BJ (cell line): ENCODE results near the gene ZNF562. TPM values are rescaled to one million over a fixed set of nuclear protein-coding genes. Genes with fewer than 3 reads are reported as not detected.

ENCODE experiments used
- CTCF ChIA-PET: fragments of 350-600 bp; formaldehyde crosslinking; extraction: SDS; loops from one replicate; lab custom pipeline; 2021; ENCODE audit warnings: antibody characterized with exemption, inconsistent platforms; lab: Yijun Ruan, JAX
- POLR2A ChIA-PET: fragments of 300-600 bp; sonication (Branson Sonifier 250); formaldehyde crosslinking; extraction: SDS; loops from one replicate; lab custom pipeline; 2021; ENCODE audit warnings: antibody characterized with exemption; lab: Charles Lee
- DNase-seq: peaks from one replicate; pipeline ENCODE4 v3.0.0-alpha.2; 2011; ENCODE audit warnings: low read depth
- H3K27me3 ChIP-seq: 2 replicates; pipeline ENCODE4 v1.6.0; 2011; ENCODE audit warnings: low read length; ENCODE audit not compliant: control insufficient read depth, insufficient read depth
- H3K36me3 ChIP-seq: 2 replicates; pipeline ENCODE4 v1.5.1; 2011; ENCODE audit warnings: low read length; ENCODE audit not compliant: control insufficient read depth, insufficient read depth
- H3K4me3 ChIP-seq: 2 replicates; pipeline ENCODE4 v1.5.1; 2011; ENCODE audit warnings: low read depth, mild to moderate bottlenecking, control low read depth, low read length
- CTCF ChIP-seq: IDR thresholded peaks from 2 replicates; pipeline ENCODE4 v1.5.1; 2011; ENCODE audit warnings: low read depth, mild to moderate bottlenecking, control low read depth, inconsistent platforms, low read length, moderate library complexity; ENCODE audit not compliant: insufficient read depth
- polyA minus RNA-seq: library from RNA; depleted of rRNA, polyadenylated mRNA; stranded (reverse); fragments of >200 nt; gene quantifications from 2 replicates; pipeline ENCODE4 v1.2.3, GENCODE V29; 2011; rRNA and poly(A)+ RNA removed
- polyA plus RNA-seq: library from polyadenylated mRNA; depleted of rRNA; stranded (reverse); fragments of >200 nt; gene quantifications from 2 replicates; pipeline ENCODE4 v1.2.3, GENCODE V29; 2011; rRNA removed

ZNF562 gene
- polyA plus RNA-seq (6.3 and 14.1 TPM in 2 replicates), polyA minus RNA-seq (29.6 and 44.5 TPM in 2 replicates)

- CTCF ChIA-PET, result no interaction called here
- POLR2A ChIA-PET, result no interaction called here
Measured at GRCh38 chr19:9674663-9675357, at the start of gene ZNF562. ZNF562 (minus strand) TSS chr19:9675100; CDS start chr19:9660744, 14,356 bp downstream.

GRCh38 chr19:9724157-9724556 is 49.3 kb upstream of the ZNF562 start:
- CTCF ChIA-PET, result no interaction called here
- no peak for DNase-seq
- POLR2A ChIA-PET, result no interaction called here

More at GRCh38 chr19:9674663-9675357, at the start of gene ZNF562:
- peak within 1 kb of the TSS; percentile 87 for H3K4me3 ChIP-seq
- no peaks in the 10 kb centered on the region for H3K27me3 ChIP-seq
- peak; percentile 35 for DNase-seq
- TF ChIP-seq CTCF, result no peak
- no peaks in the 10 kb centered on the region; the same call in 1 of the 2 replicates for H3K36me3 ChIP-seq

GRCh38 chr19:9721861-9722260 is 47.0 kb upstream of the ZNF562 start:
- H3K36me3 ChIP-seq, result no peaks in the 10 kb centered on the region

More at GRCh38 chr19:9724157-9724556, 49.3 kb upstream of the ZNF562 start:
- Histone ChIP-seq H3K27me3 (no peaks in the 10 kb centered on the region), H3K36me3 (no peaks in the 10 kb centered on the region), H3K4me3 (no peak overlapping the region)
- no peak for TF ChIP-seq CTCF

GRCh38 chr19:9720541-9720940 is 45.6 kb upstream of the ZNF562 start:
- DNase-seq, result no peak
- Histone ChIP-seq H3K4me3 (no peak overlapping the region), H3K27me3 (no peaks in the 10 kb centered on the region), H3K36me3 (no peaks in the 10 kb centered on the region)
- POLR2A ChIA-PET, result no interaction called here
- TF ChIP-seq CTCF, result no peak
- CTCF ChIA-PET, result interaction anchor here (0.8 kb wide), 1 partner anchor 10 kb away, joined by 3 read pairs; no protein-coding TSS in a partner anchor

More at GRCh38 chr19:9721861-9722260, 47.0 kb upstream of the ZNF562 start:
- no peak for DNase-seq
- no peak for TF ChIP-seq CTCF
- H3K27me3 ChIP-seq, result no peaks in the 10 kb centered on the region
- no peak overlapping the region for H3K4me3 ChIP-seq
- CTCF ChIA-PET, result interaction anchor here (1.0 kb wide), 1 partner anchor 11 kb away, joined by 3 read pairs; no protein-coding TSS in a partner anchor
- POLR2A ChIA-PET, result no interaction called here

- TF ChIP-seq CTCF, result no peak
- ChIA-PET CTCF (no interaction called here), POLR2A (no interaction called here)
- no peak for DNase-seq
- Histone ChIP-seq H3K36me3 (no peaks in the 10 kb centered on the region), H3K4me3 (no peak overlapping the region), H3K27me3 (no peaks in the 10 kb centered on the region)
Measured at GRCh38 chr19:9711815-9712214, 36.9 kb upstream of the ZNF562 start.
